ENCODE results near the gene TBX18.

DNA sequence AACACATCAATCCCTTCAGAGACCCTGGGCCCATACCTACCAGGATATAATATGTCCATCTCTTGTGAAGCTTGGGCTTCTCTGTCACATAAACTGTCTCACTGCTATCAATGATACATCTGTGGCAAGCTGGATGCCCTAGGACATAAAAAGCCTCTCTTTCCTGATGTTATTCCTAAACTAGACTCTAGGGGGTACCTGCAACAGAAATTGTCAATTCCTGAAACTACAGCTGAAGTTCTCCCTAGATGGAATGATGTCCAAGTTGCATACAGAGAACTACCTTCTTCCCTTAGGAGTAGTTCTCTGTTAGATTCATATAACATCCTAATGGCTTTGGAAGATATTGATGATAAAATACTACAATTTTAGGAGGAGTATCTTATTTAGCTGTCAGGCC is 35.8 kb downstream of the TBX18 start:
- no peak for TF ChIP-seq YY1 (tag by site-specific recombination; IDR thresholded peaks at IDR 0.05)
- TF ChIP-seq, protein P1, sequence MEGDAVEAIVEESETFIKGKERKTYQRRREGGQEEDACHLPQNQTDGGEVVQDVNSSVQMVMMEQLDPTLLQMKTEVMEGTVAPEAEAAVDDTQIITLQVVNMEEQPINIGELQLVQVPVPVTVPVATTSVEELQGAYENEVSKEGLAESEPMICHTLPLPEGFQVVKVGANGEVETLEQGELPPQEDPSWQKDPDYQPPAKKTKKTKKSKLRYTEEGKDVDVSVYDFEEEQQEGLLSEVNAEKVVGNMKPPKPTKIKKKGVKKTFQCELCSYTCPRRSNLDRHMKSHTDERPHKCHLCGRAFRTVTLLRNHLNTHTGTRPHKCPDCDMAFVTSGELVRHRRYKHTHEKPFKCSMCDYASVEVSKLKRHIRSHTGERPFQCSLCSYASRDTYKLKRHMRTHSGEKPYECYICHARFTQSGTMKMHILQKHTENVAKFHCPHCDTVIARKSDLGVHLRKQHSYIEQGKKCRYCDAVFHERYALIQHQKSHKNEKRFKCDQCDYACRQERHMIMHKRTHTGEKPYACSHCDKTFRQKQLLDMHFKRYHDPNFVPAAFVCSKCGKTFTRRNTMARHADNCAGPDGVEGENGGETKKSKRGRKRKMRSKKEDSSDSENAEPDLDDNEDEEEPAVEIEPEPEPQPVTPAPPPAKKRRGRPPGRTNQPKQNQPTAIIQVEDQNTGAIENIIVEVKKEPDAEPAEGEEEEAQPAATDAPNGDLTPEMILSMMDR (tag by site-specific recombination; IDR thresholded peaks at IDR 0.05): no peak
- TF ChIP-seq ZFP3 (tag by site-specific recombination; IDR thresholded peaks at IDR 0.05; ENCODE audit: low read depth): no peak
- no peak for TF ChIP-seq ZNF221 (tag by site-specific recombination; IDR thresholded peaks at IDR 0.05; ENCODE audit: borderline replicate concordance)
- TF ChIP-seq ZBTB1 (tag by site-specific recombination; IDR thresholded peaks at IDR 0.05): no peak
- no peak for TF ChIP-seq ZNF558 (tag by site-specific recombination; IDR thresholded peaks at IDR 0.05)
- TF ChIP-seq KLF1 (tag by site-specific recombination; IDR thresholded peaks at IDR 0.05): no peak
- TF ChIP-seq ZNF776 (tag by site-specific recombination; IDR thresholded peaks at IDR 0.05; ENCODE audit: borderline replicate concordance): no peak
